NCI-H1694 (cell line): ENCODE measurements around the gene SLC22A13.
"Not testable (repeated sequence)": the region's sequence is repeated elsewhere in the genome, so short reads cannot be mapped to it uniquely, and the experiment has no call there.

Experiments used
- DNase-seq: peaks from one replicate; lab custom pipeline; 2025; lab: John Stamatoyannopoulos, UW

Gene SLC22A13

DNA sequence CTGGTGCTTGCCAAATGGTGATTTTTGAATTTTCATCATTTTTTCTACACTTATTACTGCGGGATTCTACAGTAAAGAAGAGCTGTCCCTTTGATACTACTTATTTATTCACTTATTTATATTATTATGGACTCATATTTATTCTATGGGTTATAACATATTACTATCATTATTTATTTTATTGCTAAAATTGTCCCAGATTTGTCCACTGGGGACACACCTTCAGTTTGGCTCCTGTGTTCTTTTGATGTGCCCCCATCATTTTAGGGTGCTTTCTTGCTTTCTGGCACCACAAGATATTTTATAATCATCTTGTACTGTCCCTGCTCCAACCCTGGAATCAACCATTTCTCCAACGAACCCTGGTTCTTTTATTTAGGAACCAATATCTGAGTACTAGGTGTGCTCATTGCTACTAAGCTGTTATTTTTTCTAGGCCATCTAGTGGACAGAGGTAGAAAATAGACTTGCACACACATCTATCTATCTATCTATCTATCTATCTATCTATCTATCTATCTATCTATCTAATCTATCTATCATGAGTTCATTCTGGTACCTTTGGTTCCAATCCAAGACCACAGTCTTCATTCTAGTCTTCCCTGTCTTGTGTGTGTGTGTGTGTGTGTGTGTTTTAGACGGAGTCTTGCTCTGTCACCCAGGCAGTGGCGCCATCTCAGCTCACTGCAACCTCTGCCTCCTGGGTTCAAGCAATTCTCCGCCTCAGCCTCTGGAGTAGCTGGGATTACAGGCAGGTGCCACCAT, 32.5 kb downstream of the SLC22A13 start:
- no peak for DNase-seq

DNA sequence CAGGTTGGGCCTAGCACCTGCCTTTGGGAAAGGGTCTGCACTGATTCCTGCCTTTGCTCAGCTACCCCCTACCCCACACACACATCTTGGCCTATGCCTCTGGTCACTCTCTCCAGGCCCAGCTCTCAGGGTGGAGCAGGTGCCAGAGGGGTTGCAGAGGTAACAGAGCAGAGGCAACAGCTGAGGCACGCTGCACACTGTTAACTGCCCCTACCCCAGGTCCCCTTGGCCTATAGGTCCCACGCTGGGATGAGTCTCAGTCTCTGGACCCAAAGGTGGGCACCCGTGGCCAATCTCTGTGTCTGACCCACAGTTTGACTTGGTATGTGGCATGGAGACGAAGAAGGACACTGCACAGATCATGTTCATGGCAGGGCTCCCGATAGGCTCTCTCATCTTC, 41.3 kb downstream of the SLC22A13 start:
- no peak for DNase-seq

GRCh38 chr3:38307599-38307998, 42.0 kb downstream of the SLC22A13 start:
- no peak for DNase-seq

GRCh38 chr3:38308456-38308855, 42.8 kb downstream of the SLC22A13 start:
- DNase-seq: no peak

DNA sequence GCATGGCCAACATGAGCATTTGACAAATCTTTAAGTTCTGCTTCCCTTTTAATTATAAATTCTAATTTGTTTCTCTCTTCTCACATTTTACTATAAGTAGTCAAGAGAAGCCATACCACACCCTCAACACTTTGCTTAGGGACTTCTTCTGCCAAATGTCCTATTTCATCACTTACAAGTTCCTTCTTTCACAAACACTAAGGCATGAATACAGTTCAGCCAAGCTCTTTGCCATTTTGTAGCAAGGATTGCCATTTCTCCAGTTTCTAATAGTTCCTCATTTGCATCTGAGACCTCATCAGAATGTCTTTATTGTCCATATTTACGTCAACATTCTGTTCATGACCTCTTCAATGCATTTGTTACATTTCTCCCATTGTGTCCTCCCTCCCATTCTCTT, 45.9 kb downstream of the SLC22A13 start:
- DNase-seq: no peak

- no peak for DNase-seq
These were observed 46.3 kb downstream of the SLC22A13 start for GRCh38 chr3:38311941-38312340.

GRCh38 chr3:38312356-38312755, 46.7 kb downstream of the SLC22A13 start:
- no peak for DNase-seq

- DNase-seq: no peak
These were observed 47.7 kb downstream of the SLC22A13 start for GRCh38 chr3:38313263-38313662.

DNA sequence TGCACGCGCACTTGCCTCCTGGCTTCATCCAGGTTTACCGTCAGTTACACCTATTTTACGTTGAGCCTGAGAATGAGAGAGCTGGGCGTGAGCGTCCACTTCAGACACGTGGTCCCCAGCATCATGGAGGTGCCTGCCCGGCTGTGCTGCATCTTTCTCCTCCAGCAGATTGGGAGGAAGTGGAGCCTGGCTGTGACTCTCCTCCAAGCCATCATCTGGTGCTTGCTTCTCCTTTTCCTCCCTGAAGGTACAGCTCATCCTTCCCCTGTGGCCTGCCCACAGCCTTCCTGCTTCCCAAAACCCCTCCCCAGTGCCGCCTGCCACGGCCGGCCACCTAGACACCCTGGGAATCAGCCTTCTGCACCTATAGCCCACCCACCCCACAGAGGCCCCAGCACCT, 48.1 kb downstream of the SLC22A13 start:
- DNase-seq: no peak

DNA sequence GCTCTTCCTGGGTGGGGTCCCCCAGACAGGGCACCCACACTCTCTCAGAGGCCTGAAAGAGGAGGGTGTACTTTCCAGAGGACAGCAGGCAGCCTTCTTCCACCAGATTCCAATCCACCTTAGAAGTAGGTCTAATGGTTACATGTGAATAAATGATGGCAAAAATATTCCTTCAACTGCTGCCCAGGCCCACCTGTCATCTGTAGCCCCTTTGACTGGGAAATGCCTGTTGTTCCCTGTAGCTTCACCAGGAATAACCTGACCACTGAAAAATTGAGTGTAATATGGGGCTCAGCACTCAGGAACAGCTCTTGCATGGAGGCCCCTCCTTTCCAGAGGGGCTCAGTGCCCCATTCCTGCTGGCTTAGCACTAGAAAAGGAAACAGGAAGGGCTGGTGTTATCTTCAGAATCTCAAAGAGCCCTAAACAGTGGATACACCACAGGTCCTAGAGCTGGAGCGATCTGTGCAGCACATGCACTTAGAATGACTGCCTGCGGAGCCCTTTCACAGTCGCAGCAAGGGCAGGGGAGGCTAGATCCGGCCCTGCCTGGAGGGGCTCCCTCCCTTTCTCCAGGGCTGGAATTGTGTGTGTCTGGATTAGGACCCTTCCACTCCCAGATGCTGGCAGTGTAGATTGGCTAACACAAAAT, 48.6 kb downstream of the SLC22A13 start:
- no peak for DNase-seq

DNA sequence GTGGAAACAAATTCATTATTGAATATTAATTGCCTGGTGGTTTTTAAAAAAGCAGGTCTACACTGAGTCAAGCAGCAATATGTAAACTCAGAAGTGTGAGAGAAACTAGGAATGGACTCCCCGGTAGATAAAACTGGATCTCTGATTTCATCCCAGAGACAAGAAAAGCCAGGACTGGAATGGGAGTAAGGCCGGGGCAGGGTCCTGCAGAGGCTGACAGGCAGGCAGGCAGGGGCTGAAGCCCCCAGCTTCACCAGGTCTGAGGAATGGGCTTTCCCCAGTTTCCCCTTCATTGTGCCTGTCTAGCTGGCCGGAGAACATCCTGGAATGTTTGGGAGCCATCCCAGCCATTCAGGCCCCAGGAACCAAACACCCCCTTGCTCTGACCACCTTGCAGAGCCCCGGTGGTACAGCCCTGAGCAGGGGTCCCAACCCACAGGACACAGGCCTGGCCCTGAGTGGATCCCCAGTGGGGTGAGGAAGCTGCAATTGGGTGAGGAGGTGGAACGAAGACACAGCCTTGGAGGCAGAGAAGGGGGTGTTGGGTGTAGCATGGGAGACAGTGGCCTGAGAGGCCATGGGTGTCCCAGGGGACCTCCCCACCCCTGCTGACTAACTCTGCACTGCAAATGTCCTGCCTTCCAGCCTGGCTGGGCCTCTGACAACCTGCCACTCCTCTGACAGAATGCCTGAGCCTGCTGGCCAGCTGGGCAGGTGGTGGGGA, 49.3 kb downstream of the SLC22A13 start:
- no peak for DNase-seq

DNA sequence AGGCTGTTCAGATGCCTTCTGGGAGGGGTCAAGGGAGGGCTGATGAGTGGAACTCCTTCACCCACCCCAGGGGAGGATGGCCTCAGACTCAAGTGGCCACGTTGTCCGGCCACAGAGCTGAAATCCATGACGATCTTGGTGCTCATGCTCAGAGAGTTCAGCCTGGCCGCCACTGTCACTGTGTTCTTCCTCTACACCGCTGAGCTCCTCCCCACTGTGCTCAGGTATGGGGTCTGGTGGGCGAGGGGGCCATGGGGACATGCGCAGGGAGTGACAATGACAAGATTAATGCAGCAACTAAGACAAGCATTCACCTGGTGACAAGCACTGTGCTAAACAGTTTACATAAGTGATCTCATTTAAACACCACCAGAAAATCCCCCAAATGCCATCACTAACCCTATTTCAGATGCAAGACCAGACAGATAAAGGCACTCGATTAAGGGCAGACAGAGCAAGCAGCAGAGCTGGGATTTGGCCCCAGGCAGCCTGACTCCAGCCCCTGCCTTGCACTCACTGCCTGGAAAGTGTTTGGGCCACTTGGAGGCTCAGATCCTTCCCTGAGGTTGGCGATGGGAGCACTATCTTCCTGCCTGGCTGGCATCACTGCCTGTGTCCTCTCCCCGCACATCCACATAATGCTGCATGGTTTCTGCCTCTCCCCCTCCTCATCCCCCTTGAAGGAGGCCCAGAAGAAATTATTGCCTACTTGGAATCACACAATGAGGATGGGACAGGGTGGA, 50.0 kb downstream of the SLC22A13 start:
- no peak for DNase-seq

- no peak for DNase-seq
These were observed 51.0 kb downstream of the SLC22A13 start for GRCh38 chr3:38316356-38317191.

DNA sequence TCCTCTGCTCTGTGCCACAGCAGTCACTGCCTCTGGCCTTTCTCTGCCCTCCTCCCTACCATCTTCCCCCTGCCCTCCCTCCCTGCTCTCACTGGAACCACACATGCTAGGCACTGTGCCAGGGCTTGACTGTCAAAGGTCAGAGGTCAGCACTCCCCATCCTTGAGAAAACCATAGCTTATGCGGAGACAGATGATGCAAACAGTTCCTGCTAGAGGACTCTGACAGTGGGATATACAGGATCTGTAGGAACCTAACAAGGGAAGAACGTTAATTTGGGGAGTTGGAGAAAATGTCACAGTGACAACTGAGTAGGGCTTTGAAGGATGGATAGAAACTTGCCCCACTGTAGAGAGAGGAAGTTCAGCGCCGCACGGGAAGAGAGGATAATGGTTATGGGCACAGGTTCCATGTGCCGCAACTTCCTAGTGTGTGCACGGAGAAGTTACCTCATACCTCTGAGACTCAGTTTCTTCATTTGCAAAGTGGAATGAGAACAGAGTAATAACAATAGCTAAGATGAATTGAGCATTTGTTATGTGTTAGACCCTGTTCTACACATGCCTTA, 51.7 kb downstream of the SLC22A13 start:
- no peak for DNase-seq

DNA sequence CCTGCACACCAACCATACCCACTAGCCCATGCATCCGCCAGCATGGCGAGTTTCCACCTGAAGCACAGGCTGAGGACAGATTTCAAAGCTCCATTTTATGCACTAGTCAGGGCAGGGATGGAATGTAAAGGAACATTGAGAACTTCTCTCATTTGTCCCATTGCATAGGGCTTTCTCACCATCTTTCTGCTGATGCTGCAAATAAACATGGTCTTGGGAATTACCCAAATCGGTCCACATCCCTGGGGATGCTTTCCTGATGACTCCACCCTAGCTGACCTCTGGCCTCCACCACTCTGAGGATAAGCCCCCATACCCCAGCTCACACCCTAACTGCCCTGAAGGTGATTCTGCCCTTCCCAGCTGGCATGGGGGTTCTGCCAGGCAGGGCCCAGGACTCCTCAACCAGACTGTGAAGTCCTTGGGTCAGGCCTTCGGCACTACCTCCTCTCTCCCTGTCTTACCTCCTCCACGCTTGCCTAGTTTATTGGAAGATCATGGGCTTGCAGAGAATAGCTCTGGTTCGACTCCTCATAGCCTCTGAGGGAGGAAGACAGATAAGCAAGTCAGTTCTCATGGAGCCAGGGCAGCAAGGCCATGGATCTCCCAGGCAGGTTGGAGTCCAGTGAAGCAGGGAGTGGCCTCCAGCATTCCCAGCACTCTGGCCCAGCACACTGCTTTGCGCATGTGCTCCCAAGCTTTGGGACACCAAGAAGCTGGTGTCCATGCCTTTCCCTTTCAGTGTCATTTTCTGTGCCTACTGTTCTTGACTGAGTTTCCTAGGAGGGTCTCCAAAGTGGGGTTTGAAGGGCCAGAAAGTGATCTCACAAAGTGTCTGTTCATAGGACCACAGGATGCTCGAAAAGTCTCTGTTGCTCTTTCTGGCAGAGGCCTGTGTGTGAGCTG, 53.4 kb downstream of the SLC22A13 start:
- DNase-seq: no peak

DNA sequence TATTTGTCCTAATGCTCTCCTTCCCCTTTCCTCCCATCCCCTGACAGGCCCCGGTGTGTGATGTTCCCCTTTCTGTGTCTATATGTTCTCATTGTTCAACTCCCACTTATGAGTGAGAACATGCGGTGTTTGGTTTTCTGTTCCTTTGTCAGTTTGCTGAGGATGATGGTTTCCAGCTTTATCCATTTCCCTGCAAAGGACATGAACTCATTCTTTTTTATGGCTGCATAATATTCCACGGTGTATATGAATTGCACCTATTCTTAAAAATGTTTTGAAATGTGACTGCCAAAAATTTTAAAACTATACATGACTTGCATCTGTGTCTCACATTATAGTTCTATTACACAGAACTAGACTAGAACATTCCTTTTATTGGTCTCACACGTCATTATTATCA, 55.0 kb downstream of the SLC22A13 start:
- DNase-seq: not testable (repeated sequence)

DNA sequence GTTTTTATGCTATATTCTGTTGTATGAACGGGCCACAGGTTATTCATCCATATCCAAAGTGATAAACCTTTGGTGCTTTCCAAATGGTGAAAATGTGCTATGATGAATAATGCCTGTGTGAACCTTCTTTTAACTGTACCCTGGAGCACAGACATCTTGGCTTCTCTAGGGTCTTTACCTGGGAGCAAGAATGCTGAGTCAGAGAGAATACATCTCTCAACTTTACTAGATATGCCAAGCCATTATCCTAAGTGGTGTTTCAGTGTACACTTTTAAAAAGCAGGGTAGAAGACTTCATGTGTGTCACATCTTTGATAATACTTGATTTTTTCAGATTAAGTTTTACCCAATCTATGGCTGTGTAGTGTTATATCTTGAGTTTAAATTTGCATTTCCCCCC, 57.4 kb downstream of the SLC22A13 start:
- DNase-seq: no peak

DNA sequence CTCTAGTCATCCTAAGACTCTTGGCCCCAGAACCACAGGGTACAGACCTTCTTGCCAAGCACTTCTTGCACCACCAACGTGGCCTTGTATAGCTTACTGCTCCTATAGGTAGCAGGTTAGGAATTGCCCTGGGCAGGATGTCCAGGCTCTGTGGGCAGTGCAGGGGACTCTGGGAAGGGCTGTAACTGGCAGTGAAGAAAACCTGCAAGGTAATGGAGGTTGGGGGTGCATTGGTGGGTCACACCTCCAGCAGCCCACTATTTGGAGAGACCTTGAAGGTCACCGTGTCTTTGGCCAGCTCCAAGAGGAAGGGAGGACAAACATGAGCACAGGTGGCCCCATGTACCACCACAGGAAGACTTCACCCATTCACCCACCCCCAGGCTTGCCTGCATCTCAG, 59.6 kb downstream of the SLC22A13 start:
- no peak for DNase-seq

DNA sequence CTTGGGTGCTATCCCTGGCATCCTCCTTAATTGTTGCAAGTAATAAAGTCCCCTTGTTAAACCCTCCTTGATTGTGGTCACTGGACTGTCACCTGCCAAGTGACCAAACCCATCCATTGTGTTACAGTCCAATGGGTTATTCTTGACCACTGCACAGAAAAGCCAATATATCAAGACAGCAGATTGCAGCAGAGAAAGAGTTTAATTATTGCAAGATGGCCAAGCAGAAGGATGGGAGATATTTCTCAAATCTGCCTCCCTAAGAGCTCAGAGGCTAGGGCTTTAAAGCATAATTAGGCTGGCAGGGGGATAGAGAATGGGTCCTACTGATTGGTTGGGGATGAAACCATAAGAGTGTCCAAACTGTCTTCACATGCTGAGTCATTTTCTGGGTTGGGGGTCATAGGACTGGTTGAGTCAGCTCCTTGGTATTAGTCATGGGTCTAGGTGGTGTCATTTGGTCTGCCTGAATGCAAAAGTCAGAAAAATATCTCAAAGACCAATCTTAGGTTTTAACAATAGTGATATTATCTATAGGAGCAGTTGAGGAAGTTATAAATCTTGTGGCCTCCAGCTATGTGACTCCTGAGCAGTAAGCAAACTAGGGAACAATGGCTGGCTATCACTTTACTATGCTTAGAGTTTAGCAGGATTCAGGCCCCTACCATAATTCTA, 61.9 kb downstream of the SLC22A13 start:
- DNase-seq: no peak
